22Rv1 (cell line): ENCODE measurements around the gene SDK1.

Experiments used
- CTCF ChIP-seq: fragments of 450-650 bp; IDR thresholded peaks from 2 replicates; pipeline ENCODE4 v1.5.1; 2017; ENCODE audit warnings: mild to moderate bottlenecking
- ZFX ChIP-seq: fragments of 450-650 bp; IDR thresholded peaks from 2 replicates; pipeline ENCODE4 v1.6.1; 2017; ENCODE audit warnings: antibody characterized with exemption, borderline replicate concordance

GRCh38 chr7:4093035-4093434, 792.0 kb downstream of the SDK1 start:
- TF ChIP-seq CTCF, result no peak
- TF ChIP-seq ZFX, result no peak
